LNCaP clone FGC (cell line): ENCODE data around the gene CACNA1C.

Experiments used
- DNase-seq: peaks from one replicate; pipeline ENCODE4 v3.0.0-alpha.2; 2011; ENCODE audit warnings: low read depth
- H3K4me3 ChIP-seq: 2 replicates; pipeline ENCODE4 v1.5.1; 2011; ENCODE audit warnings: mild to moderate bottlenecking, low read depth, low read length, control low read depth
- CTCF ChIP-seq: IDR thresholded peaks from 2 replicates; pipeline ENCODE4 v1.5.1; 2012; ENCODE audit warnings: mild to moderate bottlenecking; ENCODE audit not compliant: control insufficient read depth, insufficient read depth; ENCODE audit errors: extremely low read depth

Gene CACNA1C

DNA sequence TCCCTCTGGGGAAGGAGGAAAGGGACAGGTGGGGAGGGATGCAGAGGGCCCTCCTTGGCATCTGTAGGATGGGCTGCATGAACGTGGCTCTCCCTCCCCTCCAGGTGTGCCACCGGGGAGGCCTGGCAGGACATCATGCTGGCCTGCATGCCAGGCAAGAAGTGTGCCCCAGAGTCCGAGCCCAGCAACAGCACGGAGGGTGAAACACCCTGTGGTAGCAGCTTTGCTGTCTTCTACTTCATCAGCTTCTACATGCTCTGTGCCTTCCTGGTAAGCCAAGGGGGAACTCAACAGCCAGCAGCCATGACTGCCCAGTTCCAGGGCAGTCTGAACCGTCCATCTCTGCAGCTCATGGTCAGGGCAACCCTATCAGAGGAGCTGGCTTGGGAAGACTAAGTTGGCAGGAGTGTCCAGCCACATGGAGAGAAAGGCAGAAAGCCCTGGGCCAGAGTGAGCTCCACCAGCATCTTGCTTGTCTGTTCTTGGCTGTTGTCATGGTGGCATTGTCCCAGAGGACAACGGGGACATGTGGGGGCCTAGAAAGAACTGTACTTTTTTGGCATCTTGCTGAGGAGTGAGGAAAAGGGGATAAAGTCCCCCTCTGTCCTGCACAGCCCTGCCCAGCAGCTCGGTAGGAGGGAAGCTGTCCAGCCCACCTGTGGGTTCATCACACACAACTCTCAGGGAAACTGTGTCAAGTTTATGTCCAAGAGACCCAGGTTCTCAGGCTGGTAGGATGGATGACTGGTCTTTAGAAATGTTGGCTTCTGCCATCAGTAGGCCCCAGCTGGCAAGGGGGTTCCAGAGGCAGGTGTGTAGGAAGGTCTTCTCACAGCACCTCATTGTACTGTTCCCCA, 612.2 kb downstream of the CACNA1C start:
- no peak for DNase-seq
- TF ChIP-seq CTCF = no peak
- no peak overlapping the region for H3K4me3 ChIP-seq

GRCh38 chr12:2666411-2666810, 613.6 kb downstream of the CACNA1C start:
- H3K4me3 ChIP-seq = no peak overlapping the region
- DNase-seq = no peak
- no peak for TF ChIP-seq CTCF

GRCh38 chr12:2666846-2667245, 614.1 kb downstream of the CACNA1C start:
- no peak for DNase-seq
- H3K4me3 ChIP-seq = no peak overlapping the region
- no peak for TF ChIP-seq CTCF

- TF ChIP-seq CTCF = no peak
- DNase-seq = no peak
- H3K4me3 ChIP-seq = no peak overlapping the region
Observed at GRCh38 chr12:2667716-2668440, 615.1 kb downstream of the CACNA1C start.

DNA sequence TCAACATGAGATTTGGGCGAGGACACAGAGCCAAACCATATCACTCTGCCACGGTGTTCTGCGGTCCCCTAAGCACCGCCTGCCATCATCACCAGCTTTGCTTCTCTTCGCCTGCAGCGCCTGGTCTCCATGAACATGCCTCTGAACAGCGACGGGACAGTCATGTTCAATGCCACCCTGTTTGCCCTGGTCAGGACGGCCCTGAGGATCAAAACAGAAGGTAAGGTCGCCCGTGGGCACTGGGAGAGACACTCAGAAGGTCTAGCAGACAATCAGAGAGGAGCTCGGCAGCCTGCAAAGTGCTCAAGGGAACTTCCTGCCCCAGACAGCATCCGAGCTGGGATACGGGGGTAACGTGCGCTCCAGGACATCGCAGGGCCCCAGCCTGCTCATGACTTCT, 616.0 kb downstream of the CACNA1C start:
- no peak for TF ChIP-seq CTCF
- no peak overlapping the region for H3K4me3 ChIP-seq
- no peak for DNase-seq

DNA sequence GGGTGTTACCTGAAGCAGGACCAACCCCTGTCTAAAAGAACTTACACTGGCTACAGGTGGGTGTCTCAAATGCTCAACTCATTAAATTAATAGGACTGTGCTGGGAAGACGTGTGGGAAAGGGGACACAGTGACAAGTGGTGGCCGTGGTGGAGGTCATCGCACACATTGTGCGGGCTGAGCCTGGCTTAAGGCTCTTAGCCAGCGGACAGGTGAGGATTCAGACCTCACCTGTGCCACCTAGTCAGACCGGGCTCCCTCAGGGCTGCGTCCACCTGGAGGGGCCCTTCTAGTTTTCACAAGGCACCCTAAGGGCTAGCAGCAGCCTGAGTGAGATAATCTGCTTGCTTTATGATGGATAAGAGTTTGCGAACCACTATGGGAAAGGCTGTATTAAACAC, 616.8 kb downstream of the CACNA1C start:
- DNase-seq = no peak
- TF ChIP-seq CTCF = no peak
- H3K4me3 ChIP-seq = no peak overlapping the region
